Measurements from ENCODE around the gene BCL2L11.

DNA sequence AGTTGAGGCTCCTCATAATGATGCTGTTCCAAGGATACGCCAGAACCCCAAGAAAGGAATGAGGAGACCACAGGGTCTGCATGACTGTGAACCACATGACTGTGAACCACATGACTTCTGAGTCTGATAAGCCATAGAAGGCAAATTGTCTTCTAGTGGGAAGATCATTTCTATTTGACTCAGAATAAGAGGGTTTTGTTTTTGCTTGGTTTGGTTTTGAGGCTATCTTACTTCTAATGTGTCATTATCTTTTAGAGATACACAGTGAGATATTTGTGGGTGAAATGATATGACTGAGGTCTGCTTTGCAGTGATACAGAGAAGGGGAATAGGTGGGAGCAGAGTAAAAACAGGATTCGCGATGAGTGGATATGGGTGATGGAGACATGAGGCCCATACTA, 28.9 kb upstream of the BCL2L11 start:
- TF ChIP-seq ZC3H10 (CRISPR knock-in tag; IDR thresholded peaks at IDR 0.05) = no peak
- no peak for TF ChIP-seq ESRRG (CRISPR knock-in tag; IDR thresholded peaks at IDR 0.05)
- no peak for TF ChIP-seq ARNTL (CRISPR knock-in tag; IDR thresholded peaks at IDR 0.05; ENCODE audit: borderline replicate concordance, low read depth)
